PC-3 (cell line): ENCODE results near the gene NDUFA11. TPM values are rescaled to one million over a fixed set of nuclear protein-coding genes. Genes with fewer than 3 reads are reported as not detected.

Source experiments
- ATAC-seq: fragments of 200-7000 bp; cut with Tn5 transposase; 2 replicates; pipeline ENCODE4 v1.9.1; 2020; ENCODE audit warnings: mild to moderate bottlenecking, moderate library complexity
- BruUV-seq: library from RNA; stranded (reverse); fragments of 400-500 nt; replicated peaks from 2 replicates; lab custom pipeline; 2021; lab: Mats Ljungman, UMichigan
- CTCF ChIA-PET: fragments of 300-600 bp; sonication (Branson Sonifier 250); formaldehyde crosslinking; loops from one replicate; lab custom pipeline; 2022; ENCODE audit warnings: antibody characterized with exemption; lab: Charles Lee
- POLR2A ChIA-PET: fragments of 300-600 bp; sonication (Branson Sonifier 250); formaldehyde crosslinking; loops from one replicate; lab custom pipeline; 2022; ENCODE audit warnings: antibody characterized with exemption; ENCODE audit not compliant: unreplicated experiment; lab: Charles Lee
- DNase-seq: peaks from one replicate; pipeline ENCODE4 v3.0.0-alpha.2; 2015
- H2AFZ ChIP-seq: fragments of 300-600 bp; sonication (generic); 2 replicates; pipeline ENCODE4 v1.6.0; 2016; ENCODE audit warnings: antibody characterized with exemption, low read length
- H3F3A ChIP-seq: fragments of 300-600 bp; sonication (generic); one replicate; pipeline ENCODE4 v1.6.0; 2017; ENCODE audit warnings: antibody characterized with exemption, low read length, control low read depth, mild to moderate bottlenecking; ENCODE audit not compliant: unreplicated experiment
- H3K27ac ChIP-seq: fragments of 300-600 bp; sonication (generic); 2 replicates; pipeline ENCODE4 v1.5.1; 2016; ENCODE audit warnings: mild to moderate bottlenecking, low read length
- H3K27me3 ChIP-seq: fragments of 300-600 bp; sonication (generic); 2 replicates; pipeline ENCODE4 v1.6.1; 2016; ENCODE audit warnings: low read length, mixed read lengths
- H3K36me3 ChIP-seq: fragments of 300-600 bp; sonication (generic); 2 replicates; pipeline ENCODE4 v1.6.1; 2016; ENCODE audit warnings: low read depth, mixed run types, low read length, mixed read lengths
- H3K4me1 ChIP-seq: fragments of 300-600 bp; sonication (generic); 2 replicates; pipeline ENCODE4 v1.5.1; 2016; ENCODE audit warnings: low read length; ENCODE audit not compliant: insufficient read depth
- H3K4me2 ChIP-seq: fragments of 300-600 bp; sonication (generic); 2 replicates; pipeline ENCODE4 v1.6.0; 2016; ENCODE audit warnings: low read length
- H3K4me3 ChIP-seq: fragments of 300-600 bp; sonication (generic); 2 replicates; pipeline ENCODE4 v1.5.1; 2016; ENCODE audit warnings: mild to moderate bottlenecking, low read length, mixed read lengths
- H3K79me2 ChIP-seq: fragments of 300-600 bp; sonication (generic); 2 replicates; pipeline ENCODE4 v1.6.1; 2017; ENCODE audit warnings: low read length, mixed read lengths
- H3K9ac ChIP-seq: fragments of 300-600 bp; sonication (generic); 2 replicates; pipeline ENCODE4 v1.6.0; 2016; ENCODE audit warnings: mild to moderate bottlenecking, low read length
- H3K9me2 ChIP-seq: fragments of 300-600 bp; sonication (generic); replicated peaks from 2 replicates; pipeline ENCODE4 v1.6.1; 2016; ENCODE audit warnings: mixed run types, low read length, mixed read lengths
- H3K9me3 ChIP-seq: fragments of 300-600 bp; sonication (generic); 2 replicates; pipeline ENCODE4 v1.6.1; 2016; ENCODE audit warnings: low read length, mixed read lengths
- H4K20me1 ChIP-seq: fragments of 300-600 bp; sonication (generic); 2 replicates; pipeline ENCODE4 v1.6.1; 2016; ENCODE audit warnings: low read length, mixed read lengths
- EZH2 ChIP-seq: fragments of 300-600 bp; sonication (generic); IDR thresholded peaks from one replicate; pipeline ENCODE4 v1.6.1; 2017; ENCODE audit warnings: antibody characterized with exemption, mild to moderate bottlenecking, low read length; ENCODE audit not compliant: unreplicated experiment
- EZH2phosphoT487 ChIP-seq: fragments of 300-600 bp; sonication (generic); IDR thresholded peaks from 2 replicates; pipeline ENCODE4 v1.6.1; 2018; ENCODE audit warnings: mild to moderate bottlenecking, antibody characterized with exemption, low read length, borderline replicate concordance
- intact Hi-C: fragments of 100-400 bp; cut with micrococcal nuclease; formaldehyde crosslinking; loops from 2 replicates; pipeline ENCODE4 v1.9.0; 2023
- total RNA-seq: library from RNA; depleted of rRNA; stranded (reverse); fragments of >200 nt; gene quantifications from 2 replicates; pipeline ENCODE4 v1.2.3, GENCODE V29; 2014
- TF ChIP-seq, protein P1 (sequence below): fragments of 300-600 bp; sonication (generic); conservative IDR thresholded peaks from 2 replicates; pipeline ENCODE4 v1.5.1; 2017; ENCODE audit warnings: antibody characterized with exemption, low read depth, mild to moderate bottlenecking, low read length

The NDUFA11 gene
- total RNA-seq, 1 experiment from 2014 or later, result 669 TPM

DNA sequence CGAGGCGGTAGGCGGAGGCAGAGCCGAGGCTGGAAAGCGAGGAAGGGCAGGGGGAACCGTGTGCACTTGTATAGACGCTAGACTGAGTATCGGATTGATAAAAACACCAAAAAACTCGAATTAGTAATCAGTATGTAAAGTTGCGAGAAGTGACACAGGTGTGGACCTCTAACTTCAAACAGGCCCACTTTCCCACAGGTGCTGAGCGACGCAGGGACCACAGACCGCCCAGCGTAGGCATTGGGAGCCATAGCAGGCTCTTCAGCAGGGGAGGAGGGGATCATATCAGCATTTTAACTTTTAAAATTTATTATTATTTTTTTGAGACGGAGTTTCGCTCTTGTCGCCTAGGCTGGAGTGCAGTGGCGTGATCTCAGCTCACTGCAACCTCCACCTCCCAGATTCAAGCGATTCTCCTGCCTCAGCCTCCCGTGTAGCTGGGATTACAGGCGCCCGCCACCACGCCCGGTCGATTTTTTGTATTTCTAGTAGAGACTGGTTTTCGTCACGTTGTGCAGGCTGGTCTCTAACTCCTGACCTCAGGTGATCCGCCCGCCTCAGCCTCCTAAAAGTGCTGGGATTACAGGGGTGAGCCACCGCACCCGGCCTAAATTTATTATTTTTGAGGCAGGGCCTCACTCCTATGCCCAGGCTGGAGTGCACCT is 1.7 kb upstream of the NDUFA11 start:
- Histone ChIP-seq H4K20me1 (peaks cover 13% of the 10 kb centered on the region), H3K36me3 (peaks cover 11% of the 10 kb centered on the region), H3K27ac (0 out of 2 replicates have a peak overlapping the region, but pooled peaks have one; percentile 5), H3K27me3 (no peaks in the 10 kb centered on the region), H3K4me1 (peaks cover 9% of the 10 kb centered on the region), H3K9me2 (no peaks in the 10 kb centered on the region), H3K79me2 (peaks cover 36% of the 10 kb centered on the region), H3K4me3 (peak overlapping the region; percentile 88), H3K9ac (peak overlapping the region; percentile 77), H2AFZ (peak overlapping the region; percentile 79), H3F3A (no peaks in the 10 kb centered on the region), H3K4me2 (peak overlapping the region; percentile 96), H3K9me3 (no peaks in the 10 kb centered on the region)
- TSS peak; percentile 47 for BruUV-seq
- intact Hi-C loops, result loop anchor here (2.0 kb wide), 1 partner anchor 74 kb away; the partner anchor contains the start of gene RANBP3
- TF ChIP-seq EZH2phosphoT487, result no peak
- ATAC-seq (no peak), DNase-seq (no peak)
- CTCF ChIA-PET, result interaction anchor here (2.6 kb wide), 1 partner anchor 101 kb away, joined by 27 read pairs; no protein-coding TSS in a partner anchor
- POLR2A ChIA-PET, result no interaction called here

DNA sequence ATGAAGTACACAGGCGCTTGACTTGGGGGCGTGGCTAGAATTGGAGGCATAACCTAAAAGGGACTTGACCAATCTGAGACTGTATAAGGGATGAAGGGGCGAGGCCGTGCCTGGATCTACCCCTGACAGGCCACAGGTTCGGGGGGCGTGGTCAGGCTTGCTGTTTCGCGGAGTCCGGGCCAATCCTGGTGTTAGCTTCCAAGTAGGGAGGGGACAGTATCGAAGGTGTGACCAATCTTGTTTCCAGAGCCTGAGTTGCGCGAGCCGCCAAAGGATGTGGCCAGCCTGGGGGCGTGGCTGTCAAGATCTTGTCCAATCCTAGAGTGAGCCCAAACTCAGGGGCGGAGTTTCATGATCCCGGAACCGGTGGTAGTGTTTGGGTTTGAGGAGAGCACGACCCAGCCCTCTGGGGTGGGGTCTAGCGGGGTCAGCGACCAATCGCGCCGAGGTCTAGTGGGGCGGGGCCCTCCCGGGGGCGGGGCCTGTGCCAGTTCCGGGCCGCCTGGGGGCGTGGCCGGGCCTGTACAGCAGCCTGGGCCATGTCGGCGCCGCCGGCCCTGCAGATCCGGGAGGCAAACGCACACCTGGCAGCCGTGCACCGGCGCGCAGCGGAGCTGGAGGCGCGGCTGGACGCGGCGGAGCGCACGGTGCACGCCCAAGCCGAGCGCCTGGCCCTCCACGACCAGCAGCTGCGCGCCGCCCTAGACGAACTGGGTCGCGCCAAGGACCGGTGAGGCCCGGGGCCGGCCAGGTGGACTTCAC is 943 bp upstream of the NDUFA11 start, which contains the start of gene VMAC:
TSS of gene VMAC (plus strand) at position 521 of the 762 bp plus-strand sequence. CDS start at position 540, 19 bp downstream.
- peaks cover 9% of the 10 kb centered on the region for H3K4me1 ChIP-seq
- peaks cover 44% of the 10 kb centered on the region for H3K79me2 ChIP-seq
- H3F3A ChIP-seq, result no peaks in the 10 kb centered on the region
- no peaks in the 10 kb centered on the region for H3K9me2 ChIP-seq
- peaks cover 17% of the 10 kb centered on the region for H3K36me3 ChIP-seq
- peak within 1 kb of the TSS; percentile 99 for H3K9ac ChIP-seq
- no TSS peak for BruUV-seq
- POLR2A ChIA-PET, result interaction anchor here (0.5 to 1.1 kb wide), 6 partner anchors 9 to 612 kb away, joined by 4 to 19 read pairs (median 4); partner anchors contain the start of genes CAPS, CATSPERD and LONP1
- ATAC-seq (peak; percentile 78), DNase-seq (peak; percentile 100)
- H3K4me3 ChIP-seq, result peak within 1 kb of the TSS; percentile 94
- intact Hi-C loops, result loop anchor here (1.0 to 2.0 kb wide), 3 partner anchors 10 to 206 kb away; partner anchors contain the start of genes CAPS, RANBP3 and RFX2
- no peaks in the 10 kb centered on the region for H3K27me3 ChIP-seq
- H3K27ac ChIP-seq, result peak within 1 kb of the TSS; percentile 82
- H2AFZ ChIP-seq, result peak within 1 kb of the TSS; percentile 88
- CTCF ChIA-PET, result interaction anchor here (0.5 to 2.6 kb wide), 6 partner anchors 63 to 131 kb away, joined by 3 to 27 read pairs (median 6); no protein-coding TSS in a partner anchor
- TF ChIP-seq, protein P1, sequence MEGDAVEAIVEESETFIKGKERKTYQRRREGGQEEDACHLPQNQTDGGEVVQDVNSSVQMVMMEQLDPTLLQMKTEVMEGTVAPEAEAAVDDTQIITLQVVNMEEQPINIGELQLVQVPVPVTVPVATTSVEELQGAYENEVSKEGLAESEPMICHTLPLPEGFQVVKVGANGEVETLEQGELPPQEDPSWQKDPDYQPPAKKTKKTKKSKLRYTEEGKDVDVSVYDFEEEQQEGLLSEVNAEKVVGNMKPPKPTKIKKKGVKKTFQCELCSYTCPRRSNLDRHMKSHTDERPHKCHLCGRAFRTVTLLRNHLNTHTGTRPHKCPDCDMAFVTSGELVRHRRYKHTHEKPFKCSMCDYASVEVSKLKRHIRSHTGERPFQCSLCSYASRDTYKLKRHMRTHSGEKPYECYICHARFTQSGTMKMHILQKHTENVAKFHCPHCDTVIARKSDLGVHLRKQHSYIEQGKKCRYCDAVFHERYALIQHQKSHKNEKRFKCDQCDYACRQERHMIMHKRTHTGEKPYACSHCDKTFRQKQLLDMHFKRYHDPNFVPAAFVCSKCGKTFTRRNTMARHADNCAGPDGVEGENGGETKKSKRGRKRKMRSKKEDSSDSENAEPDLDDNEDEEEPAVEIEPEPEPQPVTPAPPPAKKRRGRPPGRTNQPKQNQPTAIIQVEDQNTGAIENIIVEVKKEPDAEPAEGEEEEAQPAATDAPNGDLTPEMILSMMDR, result no peak
- no peak for TF ChIP-seq EZH2
- no peak for TF ChIP-seq EZH2phosphoT487
- no peaks in the 10 kb centered on the region for H3K9me3 ChIP-seq
- H3K4me2 ChIP-seq, result peak within 1 kb of the TSS; percentile 96
- peaks cover 19% of the 10 kb centered on the region for H4K20me1 ChIP-seq

DNA sequence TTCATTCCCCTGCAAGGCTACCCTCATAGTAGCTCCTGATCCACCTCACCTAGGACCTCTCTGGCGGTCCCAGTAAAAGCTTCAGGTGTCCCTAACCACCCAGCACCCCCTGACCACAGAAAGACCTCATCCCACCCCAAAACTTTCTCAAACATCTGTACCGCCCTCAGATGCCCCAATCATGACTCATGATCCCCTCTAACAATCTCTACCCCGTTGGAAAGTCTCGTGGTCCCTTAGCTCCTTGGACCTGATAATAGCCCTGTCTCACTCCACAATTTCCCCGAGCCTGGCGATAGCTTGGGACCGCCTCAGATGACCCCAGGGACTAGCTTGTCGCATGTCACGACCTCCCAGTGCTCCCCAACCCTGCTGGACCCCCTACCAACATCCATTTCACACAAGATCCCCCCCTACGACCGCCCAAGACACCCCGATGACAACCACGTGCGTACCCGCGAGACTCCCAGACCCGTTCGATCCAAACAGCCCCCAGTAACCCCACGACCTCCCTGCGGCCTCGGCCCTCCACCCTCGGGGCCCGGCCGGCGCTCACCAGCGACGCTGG is 450 bp downstream of the NDUFA11 start:
- CTCF ChIA-PET, result interaction anchor here (2.6 kb wide), 1 partner anchor 99 kb away, joined by 27 read pairs; no protein-coding TSS in a partner anchor
- H3K27ac ChIP-seq, result peak overlapping the region; percentile 82
- POLR2A ChIA-PET, result interaction anchor here (0.6 to 1.0 kb wide), 2 partner anchors 17 to 75 kb away, joined by 4 read pairs; no protein-coding TSS in a partner anchor
- no peak for ATAC-seq
- H3K27me3 ChIP-seq, result no peaks in the 10 kb centered on the region
- peaks cover 14% of the 10 kb centered on the region; the same call in 1 of the 2 replicates for H3K36me3 ChIP-seq
- peak overlapping the region; percentile 94 for H3K4me3 ChIP-seq
- intact Hi-C loops, result no loop called here
- H3K9ac ChIP-seq, result peak overlapping the region; percentile 99
- TF ChIP-seq, protein P1, result no peak
- no peaks in the 10 kb centered on the region for H3F3A ChIP-seq
- no peaks in the 10 kb centered on the region for H3K9me3 ChIP-seq
- DNase-seq, result no peak
- TSS peak; percentile 71 for BruUV-seq
- H3K9me2 ChIP-seq, result no peaks in the 10 kb centered on the region
- H3K79me2 ChIP-seq, result peaks cover 53% of the 10 kb centered on the region
- H2AFZ ChIP-seq, result peak overlapping the region; percentile 88
- peaks cover 20% of the 10 kb centered on the region for H4K20me1 ChIP-seq
- peaks cover 9% of the 10 kb centered on the region for H3K4me1 ChIP-seq
- H3K4me2 ChIP-seq, result peak overlapping the region; percentile 90
